SU-DHL-6 (cell line): ENCODE data around the gene TMEM214.

Experiments used
- H2AFZ ChIP-seq: fragments of 200-600 bp; sonication (generic); 2 replicates; pipeline ENCODE4 v1.6.1; 2014; ENCODE audit warnings: low read depth, mild to moderate bottlenecking, moderate library complexity, mixed read lengths, antibody characterized with exemption, low read length; ENCODE audit not compliant: severe bottlenecking
- H3F3A ChIP-seq: fragments of 200-600 bp; shearing (Covaris generic); 2 replicates; pipeline ENCODE4 v1.6.0; 2016; ENCODE audit warnings: antibody characterized with exemption, mild to moderate bottlenecking; ENCODE audit not compliant: insufficient read depth
- H3K27ac ChIP-seq: fragments of 200-600 bp; sonication (generic); 2 replicates; pipeline ENCODE4 v1.5.1; 2016; ENCODE audit warnings: low read depth, mild to moderate bottlenecking, low read length, moderate library complexity, mixed read lengths
- H3K27me3 ChIP-seq: fragments of 200-600 bp; sonication (generic), shearing (Covaris generic); 2 replicates; pipeline ENCODE4 v1.6.0; 2014; ENCODE audit warnings: mild to moderate bottlenecking, low read length
- H3K36me3 ChIP-seq: fragments of 200-600 bp; sonication (generic); 2 replicates; pipeline ENCODE4 v1.6.1; 2014; ENCODE audit warnings: mild to moderate bottlenecking, low read length, mixed read lengths
- H3K4me2 ChIP-seq: fragments of 300-600, 200-600 bp; shearing (Covaris generic), sonication (generic); 2 replicates; pipeline ENCODE4 v1.6.0; 2014; ENCODE audit warnings: low read length, low read depth, mild to moderate bottlenecking; ENCODE audit not compliant: poor library complexity, severe bottlenecking
- H3K4me3 ChIP-seq: fragments of 200-600 bp; sonication (generic); 2 replicates; pipeline ENCODE4 v1.5.1; 2014; ENCODE audit warnings: antibody characterized with exemption, low read length, mild to moderate bottlenecking, mixed read lengths; ENCODE audit not compliant: insufficient read depth, poor library complexity, severe bottlenecking
- H3K79me2 ChIP-seq: fragments of 200-600 bp; sonication (generic); 2 replicates; pipeline ENCODE4 v1.6.1; 2014; ENCODE audit warnings: mild to moderate bottlenecking, low read length, moderate library complexity; ENCODE audit not compliant: insufficient read depth
- H3K9ac ChIP-seq: fragments of 200-600 bp; sonication (generic); 2 replicates; pipeline ENCODE4 v1.7.0; 2014; ENCODE audit warnings: mild to moderate bottlenecking, low read length
- H3K9me2 ChIP-seq: fragments of 200-600 bp; sonication (generic); replicated peaks from 2 replicates; pipeline ENCODE4 v1.6.1; 2014; ENCODE audit warnings: low read length; ENCODE audit not compliant: insufficient read depth
- H3K9me3 ChIP-seq: fragments of 200-600 bp; sonication (generic); 2 replicates; pipeline ENCODE4 v1.6.1; 2014; ENCODE audit warnings: low read length, mixed read lengths; ENCODE audit not compliant: insufficient read depth
- H4K20me1 ChIP-seq: fragments of 200-600 bp; sonication (generic); 2 replicates; pipeline ENCODE4 v1.6.1; 2014; ENCODE audit warnings: low read depth, mild to moderate bottlenecking, antibody characterized with exemption, low read length, moderate library complexity, mixed read lengths
- EZH2phosphoT487 ChIP-seq: fragments of 200-600 bp; sonication (generic), shearing (Covaris generic); conservative IDR thresholded peaks from 2 replicates; pipeline ENCODE4 v1.6.1; 2018; ENCODE audit warnings: mild to moderate bottlenecking, antibody characterized with exemption, low read length, moderate library complexity, mixed read lengths
- TF ChIP-seq, protein P1 (sequence below): fragments of 200-600 bp; sonication (generic); IDR thresholded peaks from one replicate; pipeline ENCODE4 v1.5.1; 2017; ENCODE audit warnings: antibody characterized with exemption, mild to moderate bottlenecking, low read length, moderate library complexity; ENCODE audit not compliant: insufficient read depth, poor library complexity, severe bottlenecking

The TMEM214 gene

DNA sequence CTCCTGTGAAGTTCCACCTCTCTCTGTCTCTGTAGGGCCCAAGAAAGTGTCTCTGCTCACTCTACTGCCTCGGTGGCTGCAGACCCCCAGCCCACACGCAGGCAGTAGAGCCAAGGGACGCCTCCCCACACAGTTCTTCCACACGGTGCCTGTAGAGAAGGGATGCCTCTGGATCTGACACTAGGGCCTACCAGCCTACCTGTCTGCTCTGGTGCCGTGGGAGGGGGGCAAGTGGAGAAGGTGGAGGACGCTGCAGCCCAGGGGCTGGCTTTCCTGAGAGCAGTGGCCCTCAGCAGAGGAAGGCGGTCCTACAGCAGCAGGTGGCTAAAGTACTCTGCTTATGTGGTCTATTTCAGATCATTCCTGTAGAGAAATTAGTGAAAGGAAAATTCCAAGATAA lies 9.0 kb upstream of the TMEM214 start:
- H3K27ac ChIP-seq: no peak overlapping the region
- H3K9me2 ChIP-seq: no peaks in the 10 kb centered on the region
- H3K9ac ChIP-seq: no peak overlapping the region
- no peaks in the 10 kb centered on the region for H3K79me2 ChIP-seq
- no peaks in the 10 kb centered on the region for H3K27me3 ChIP-seq
- H3K36me3 ChIP-seq: no peaks in the 10 kb centered on the region
- H3K9me3 ChIP-seq: no peaks in the 10 kb centered on the region
- H3K4me2 ChIP-seq: no peak overlapping the region
- H3F3A ChIP-seq: no peaks in the 10 kb centered on the region
- TF ChIP-seq, protein P1, sequence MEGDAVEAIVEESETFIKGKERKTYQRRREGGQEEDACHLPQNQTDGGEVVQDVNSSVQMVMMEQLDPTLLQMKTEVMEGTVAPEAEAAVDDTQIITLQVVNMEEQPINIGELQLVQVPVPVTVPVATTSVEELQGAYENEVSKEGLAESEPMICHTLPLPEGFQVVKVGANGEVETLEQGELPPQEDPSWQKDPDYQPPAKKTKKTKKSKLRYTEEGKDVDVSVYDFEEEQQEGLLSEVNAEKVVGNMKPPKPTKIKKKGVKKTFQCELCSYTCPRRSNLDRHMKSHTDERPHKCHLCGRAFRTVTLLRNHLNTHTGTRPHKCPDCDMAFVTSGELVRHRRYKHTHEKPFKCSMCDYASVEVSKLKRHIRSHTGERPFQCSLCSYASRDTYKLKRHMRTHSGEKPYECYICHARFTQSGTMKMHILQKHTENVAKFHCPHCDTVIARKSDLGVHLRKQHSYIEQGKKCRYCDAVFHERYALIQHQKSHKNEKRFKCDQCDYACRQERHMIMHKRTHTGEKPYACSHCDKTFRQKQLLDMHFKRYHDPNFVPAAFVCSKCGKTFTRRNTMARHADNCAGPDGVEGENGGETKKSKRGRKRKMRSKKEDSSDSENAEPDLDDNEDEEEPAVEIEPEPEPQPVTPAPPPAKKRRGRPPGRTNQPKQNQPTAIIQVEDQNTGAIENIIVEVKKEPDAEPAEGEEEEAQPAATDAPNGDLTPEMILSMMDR: no peak
- no peak for TF ChIP-seq EZH2phosphoT487
- H2AFZ ChIP-seq: no peak overlapping the region
- H4K20me1 ChIP-seq: no peaks in the 10 kb centered on the region
- H3K4me3 ChIP-seq: no peak overlapping the region

DNA sequence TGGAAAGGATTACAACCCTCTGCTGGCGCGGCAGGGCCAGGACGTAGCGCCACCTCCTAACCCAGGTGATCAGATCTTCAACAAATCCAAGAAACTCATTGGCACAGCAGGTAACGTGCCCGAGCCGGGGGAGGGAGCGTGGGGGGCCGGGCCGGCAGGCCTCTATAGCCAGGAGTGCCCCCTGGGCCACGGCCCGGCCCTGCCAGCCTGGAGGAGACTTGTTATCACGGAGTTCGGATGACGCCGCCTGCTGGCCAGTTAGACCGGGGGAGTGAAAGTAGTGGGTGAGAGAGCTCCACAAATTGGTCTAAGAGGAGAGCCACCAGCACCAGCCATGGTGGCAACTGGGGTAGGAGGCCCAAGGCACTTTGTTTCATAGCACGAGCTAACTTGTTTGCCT lies 8.6 kb upstream of the TMEM214 start:
- Histone ChIP-seq H3K4me2 (no peak overlapping the region), H3K9me2 (no peaks in the 10 kb centered on the region), H3F3A (no peaks in the 10 kb centered on the region), H3K79me2 (no peaks in the 10 kb centered on the region), H2AFZ (no peak overlapping the region), H3K27me3 (no peaks in the 10 kb centered on the region), H3K9ac (no peak overlapping the region), H3K36me3 (no peaks in the 10 kb centered on the region), H3K9me3 (no peaks in the 10 kb centered on the region), H3K4me3 (no peak overlapping the region), H3K27ac (no peak overlapping the region), H4K20me1 (no peaks in the 10 kb centered on the region)
- TF ChIP-seq, protein P1: peak; percentile 37
- TF ChIP-seq EZH2phosphoT487: no peak

DNA sequence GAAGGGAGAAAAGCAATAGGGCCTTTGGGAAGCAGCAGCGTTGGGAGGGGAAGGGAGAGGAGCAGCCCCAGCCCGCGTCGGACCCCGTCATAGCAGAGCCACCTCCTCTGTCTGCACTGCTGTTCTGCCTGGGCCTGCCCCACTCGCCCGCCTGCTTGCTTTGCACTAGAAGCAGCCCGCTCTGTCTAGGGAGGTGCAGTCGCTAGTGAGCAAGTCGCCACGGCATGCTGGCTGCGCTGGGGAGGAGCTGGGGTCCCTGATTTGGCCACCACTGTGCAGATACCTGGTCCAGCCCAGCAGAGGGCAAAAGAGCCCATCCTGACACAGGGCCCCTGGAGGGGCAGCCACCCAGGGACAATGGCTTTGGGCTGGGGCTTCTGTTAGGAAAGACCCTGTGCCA lies 8.0 kb upstream of the TMEM214 start:
- Histone ChIP-seq H3K27ac (no peak overlapping the region), H3K4me3 (no peak overlapping the region), H3K4me2 (no peak overlapping the region), H3F3A (no peaks in the 10 kb centered on the region), H3K27me3 (no peaks in the 10 kb centered on the region), H2AFZ (no peak overlapping the region), H3K9ac (no peak overlapping the region), H3K9me3 (no peaks in the 10 kb centered on the region), H3K36me3 (no peaks in the 10 kb centered on the region), H4K20me1 (no peaks in the 10 kb centered on the region), H3K79me2 (no peaks in the 10 kb centered on the region), H3K9me2 (no peaks in the 10 kb centered on the region)
- TF ChIP-seq, protein P1: no peak
- no peak for TF ChIP-seq EZH2phosphoT487
